GM20000 (cell line): ENCODE measurements around the gene YY2.

Experiments
- DNase-seq: peaks from one replicate; pipeline ENCODE4 v3.0.0; 2012; ENCODE audit warnings: low spot score
- TF ChIP-seq, protein P1 (sequence below): IDR thresholded peaks from 2 replicates; pipeline ENCODE4 v1.5.1; 2012; ENCODE audit warnings: mild to moderate bottlenecking, control low read depth; ENCODE audit errors: extremely low read depth, missing control alignments

The YY2 gene

DNA sequence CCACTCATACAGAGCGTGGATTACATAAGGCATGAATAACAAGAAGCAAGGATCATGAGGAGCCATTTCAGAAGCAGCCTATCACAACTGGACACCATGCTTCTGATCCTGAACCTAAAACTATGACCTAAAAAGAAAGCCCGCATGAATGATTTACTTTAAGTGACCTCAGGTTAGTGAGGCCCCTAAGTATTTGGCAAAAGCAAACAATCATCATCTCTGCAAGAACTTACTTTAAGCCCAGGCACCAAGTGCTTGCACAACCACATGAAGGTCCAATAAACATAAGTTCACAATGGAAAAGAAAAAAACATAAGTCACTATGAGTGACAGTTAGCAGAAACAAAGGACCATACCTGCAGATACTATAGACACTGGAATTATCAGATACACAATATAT lies 24.3 kb upstream of the YY2 start:
- no peak for DNase-seq
- TF ChIP-seq, protein P1, sequence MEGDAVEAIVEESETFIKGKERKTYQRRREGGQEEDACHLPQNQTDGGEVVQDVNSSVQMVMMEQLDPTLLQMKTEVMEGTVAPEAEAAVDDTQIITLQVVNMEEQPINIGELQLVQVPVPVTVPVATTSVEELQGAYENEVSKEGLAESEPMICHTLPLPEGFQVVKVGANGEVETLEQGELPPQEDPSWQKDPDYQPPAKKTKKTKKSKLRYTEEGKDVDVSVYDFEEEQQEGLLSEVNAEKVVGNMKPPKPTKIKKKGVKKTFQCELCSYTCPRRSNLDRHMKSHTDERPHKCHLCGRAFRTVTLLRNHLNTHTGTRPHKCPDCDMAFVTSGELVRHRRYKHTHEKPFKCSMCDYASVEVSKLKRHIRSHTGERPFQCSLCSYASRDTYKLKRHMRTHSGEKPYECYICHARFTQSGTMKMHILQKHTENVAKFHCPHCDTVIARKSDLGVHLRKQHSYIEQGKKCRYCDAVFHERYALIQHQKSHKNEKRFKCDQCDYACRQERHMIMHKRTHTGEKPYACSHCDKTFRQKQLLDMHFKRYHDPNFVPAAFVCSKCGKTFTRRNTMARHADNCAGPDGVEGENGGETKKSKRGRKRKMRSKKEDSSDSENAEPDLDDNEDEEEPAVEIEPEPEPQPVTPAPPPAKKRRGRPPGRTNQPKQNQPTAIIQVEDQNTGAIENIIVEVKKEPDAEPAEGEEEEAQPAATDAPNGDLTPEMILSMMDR, result no peak

DNA sequence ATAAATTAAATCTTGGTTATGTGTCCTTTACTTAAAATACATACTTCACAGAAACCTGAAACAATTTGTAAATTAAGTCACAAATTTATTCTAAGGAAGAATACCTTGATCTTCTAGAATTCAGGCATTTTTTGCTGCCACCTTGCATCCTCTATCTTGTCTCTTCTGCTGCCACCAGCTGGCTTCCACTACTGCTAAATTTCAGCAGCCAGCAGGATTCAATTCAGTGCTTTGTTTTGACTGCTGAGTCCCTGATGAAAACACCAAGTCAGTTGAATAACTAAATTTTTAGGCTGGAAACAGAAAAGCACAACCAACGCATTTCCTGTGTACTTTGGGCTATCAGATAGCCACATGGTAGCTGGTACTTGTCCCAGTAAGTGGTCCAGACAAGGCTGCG lies 18.7 kb upstream of the YY2 start:
- no peak for DNase-seq
- TF ChIP-seq, protein P1, result no peak

DNA sequence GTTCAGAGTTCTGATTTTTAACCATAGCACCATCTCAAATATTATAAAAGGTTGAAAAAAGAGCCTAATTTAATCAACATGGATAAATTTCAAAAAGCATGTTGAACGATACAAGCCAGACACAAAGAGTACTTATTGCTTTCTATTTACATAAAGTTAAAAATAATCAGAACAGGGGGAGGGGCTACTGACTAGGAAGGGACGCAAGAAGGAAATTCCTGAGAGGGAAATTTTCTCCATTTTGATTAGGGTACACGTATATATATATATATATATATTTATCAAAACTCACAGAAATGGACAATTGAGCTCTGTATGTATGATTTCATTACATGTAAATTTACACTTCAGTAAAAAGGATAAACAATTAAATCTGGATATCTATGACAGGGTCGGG lies 16.9 kb upstream of the YY2 start:
- TF ChIP-seq, protein P1, result no peak
- no peak for DNase-seq

DNA sequence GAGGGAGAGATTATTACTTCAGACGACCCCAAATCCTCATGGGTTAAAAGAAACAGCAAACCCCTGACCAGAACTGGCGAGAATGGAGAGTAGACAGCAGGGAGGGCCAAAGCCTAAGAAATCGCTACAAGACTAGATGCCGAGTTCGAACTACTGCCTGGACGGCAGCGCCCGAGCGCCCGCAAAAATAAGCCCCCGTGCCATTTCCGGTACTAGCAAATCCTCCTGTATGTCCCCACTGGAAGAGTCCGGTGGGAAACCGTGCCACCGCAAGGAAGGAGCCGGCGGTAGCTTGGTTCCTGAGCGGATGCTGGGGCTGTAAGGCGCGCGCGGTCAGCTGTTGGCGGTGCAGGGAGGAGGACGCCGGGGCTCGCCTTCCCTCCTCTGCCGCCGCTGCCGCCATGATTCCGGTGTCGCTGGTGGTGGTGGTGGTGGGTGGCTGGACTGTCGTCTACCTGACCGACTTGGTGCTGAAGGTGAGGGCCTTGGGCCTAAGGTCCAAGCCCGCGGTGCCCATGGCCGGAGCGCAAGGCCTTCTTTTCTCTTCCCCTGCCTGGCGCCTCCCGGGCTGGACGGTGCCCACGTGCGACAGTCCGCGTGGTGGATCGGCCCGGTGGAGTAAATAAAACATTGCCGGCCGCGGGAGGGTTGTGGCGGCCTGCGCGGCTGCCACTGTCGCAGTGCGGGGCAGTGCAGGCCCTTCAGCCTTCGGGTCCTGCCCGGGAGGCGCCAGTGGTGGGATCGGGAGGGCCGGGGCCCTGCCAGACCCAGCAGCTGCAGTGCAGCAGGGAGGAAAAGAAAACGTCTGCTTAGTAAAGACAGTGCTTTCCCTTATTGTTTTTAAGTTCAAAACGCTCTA lies 16.2 kb upstream of the YY2 start, which contains the start of gene MBTPS2:
TSS of gene MBTPS2 (plus strand) at position 284 of the 859 bp plus-strand sequence. CDS start at position 402, 118 bp downstream.
- DNase-seq, result peak; percentile 64
- TF ChIP-seq, protein P1, result peak; percentile 6

DNA sequence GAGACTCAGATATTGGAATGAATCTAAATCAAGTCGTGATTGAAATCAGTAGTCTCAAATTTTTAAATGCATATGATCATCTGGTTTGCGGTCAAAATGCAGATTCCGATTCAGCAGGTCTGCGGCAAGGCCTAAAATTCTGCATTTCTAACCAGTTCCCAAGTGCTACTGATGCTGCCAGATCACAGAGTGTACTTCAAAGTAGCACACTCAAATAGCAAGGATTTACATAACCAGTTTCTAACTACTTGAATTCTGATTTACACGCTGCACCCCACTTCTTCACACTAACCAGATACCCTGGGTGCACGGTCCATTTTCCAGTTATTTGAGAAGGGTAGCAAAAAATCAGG lies 15.6 kb upstream of the YY2 start:
- DNase-seq, result no peak
- TF ChIP-seq, protein P1, result no peak

DNA sequence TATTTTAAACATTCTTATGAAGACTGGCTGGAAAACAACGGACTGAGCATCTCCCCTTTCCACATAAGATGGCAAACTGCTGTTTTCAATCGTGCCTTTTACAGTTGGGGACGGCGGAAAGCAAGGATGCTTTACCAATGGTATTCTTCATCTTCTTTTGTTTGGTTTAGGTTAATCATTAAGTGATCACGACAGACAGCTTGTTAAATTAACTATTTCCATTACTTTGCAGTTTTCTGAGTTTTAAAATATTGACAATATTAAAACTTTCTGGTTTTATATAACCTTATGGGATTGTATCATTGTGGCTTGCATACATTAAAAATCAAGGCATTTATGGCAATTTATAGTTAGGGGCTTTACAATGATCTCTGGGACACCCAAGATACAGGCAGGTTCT lies 12.6 kb upstream of the YY2 start:
- TF ChIP-seq, protein P1, result no peak
- DNase-seq, result no peak

DNA sequence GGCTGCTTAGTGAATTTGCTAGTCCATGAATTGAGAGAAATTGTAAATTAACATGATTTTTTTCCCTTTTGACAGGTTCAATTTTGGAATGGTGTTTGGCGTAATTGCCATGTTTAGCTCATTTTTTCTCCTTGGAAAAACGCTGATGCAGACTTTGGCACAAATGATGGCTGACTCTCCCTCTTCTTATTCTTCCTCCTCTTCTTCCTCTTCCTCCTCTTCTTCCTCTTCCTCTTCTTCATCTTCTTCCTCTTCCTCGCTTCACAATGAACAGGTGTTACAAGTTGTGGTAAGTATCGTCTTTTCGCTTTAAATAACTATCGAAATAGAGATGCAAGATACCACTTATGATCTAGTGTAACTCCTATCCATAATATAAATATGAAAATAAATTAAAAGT lies 10.7 kb upstream of the YY2 start:
- no peak for DNase-seq
- TF ChIP-seq, protein P1, result no peak
